Right lobe of liver (tissue), 6 donors: ENCODE data around the gene CALR. TPM values are rescaled to one million over a fixed set of nuclear protein-coding genes. Genes with fewer than 3 reads are reported as not detected.

Experiments
- ATAC-seq, 4 donors: fragments of 200-7000 bp; cut with Tn5 transposase; one replicate each; pipeline ENCODE4 v1.9.1; 2020; ENCODE audit warnings: mild to moderate bottlenecking in 4 of 4, moderate library complexity in 4 of 4
- DNase-seq, 3 donors: peaks; one replicate each; pipeline ENCODE4 v3.0.0-alpha.2; 2020
- H3K27ac ChIP-seq, 3 donors: fragments of 200-600 bp; one replicate each; pipeline ENCODE4 v1.8.0; 2022
- H3K27me3 ChIP-seq, 2 donors: fragments of 200-600 bp; one replicate each; pipeline ENCODE4 v1.8.0; 2022
- H3K36me3 ChIP-seq, 4 donors: fragments of 200-600 bp; sonication (generic) in 1 of 4; one replicate each; pipeline versions ENCODE4 v1.5.1 to v1.8.0; 2017 to 2022; ENCODE audit warnings: control low read depth in 1 of 4
- H3K4me1 ChIP-seq, 4 donors: fragments of 200-600 bp; sonication (generic) in 1 of 4; one replicate each; pipeline versions ENCODE4 v1.5.1 to v1.8.0; 2017 to 2022; ENCODE audit warnings: control low read depth in 1 of 4
- H3K4me3 ChIP-seq, 3 donors: fragments of 200-600 bp; one replicate each; pipeline ENCODE4 v1.8.0; 2022
- H3K9me3 ChIP-seq, 4 donors: fragments of 200-600 bp; sonication (generic) in 1 of 4; one replicate each; pipeline versions ENCODE4 v1.5.1 to v1.8.0; 2017 to 2022; ENCODE audit warnings: control low read depth in 1 of 4
- POLR2A ChIP-seq: fragments of 450-650 bp; IDR thresholded peaks from one replicate; pipeline ENCODE4 v1.6.1; 2017; ENCODE audit warnings: antibody characterized with exemption, mild to moderate bottlenecking
- WGBS: methylation state at CpG from one replicate; pipeline ENCODE4 v1.1.6; 2018; ENCODE audit warnings: low coverage, low lambda C conversion rate; ENCODE audit not compliant: insufficient coverage; ENCODE audit errors: missing lambda C conversion rate; 5-methylcytosine and 5-hydroxymethylcytosine counted together
- intact Hi-C, 2 donors: fragments of 100-400 bp; cut with DNase I; formaldehyde crosslinking; loops; one replicate each; pipeline versions ENCODE4 v1.11.2 to v1.14.1; 2022
- microRNA-seq, 2 donors: library from miRNA; unstranded; fragments of <30 nt; microRNA quantifications; one replicate each; pipeline ENCODE4, GENCODE V29; 2019 to 2020
- small RNA-seq, 2 experiments: library from RNA; depleted of rRNA; stranded (forward); fragments of <200 nt; gene quantifications; one replicate each; pipeline ENCODE3, GENCODE V24; 2016
- total RNA-seq, 6 experiments: library from RNA; depleted of rRNA in 2 of 6; stranded (reverse); fragments of >200 nt in 2 of 6; fragmentation: NEBNext Ultra II Directional in 3 of 6; extraction: Animal tissue kit (Norgen Biotek cat#: 25700) in 3 of 6; gene quantifications; one replicate each; pipeline versions ENCODE4 v1.1.0 to v1.2.4, GENCODE V29; 2016 to 2023
- TF ChIP-seq, protein P1 (sequence below), 4 donors: fragments of 200-600 bp in 3 of 4; fragments of 450-650 bp in 1 of 4; IDR thresholded peaks; one replicate each; pipeline versions ENCODE4 v1.5.1 to v1.8.0; 2016 to 2022; ENCODE audit warnings: antibody characterized with exemption in 4 of 4, mild to moderate bottlenecking in 2 of 4
- donor health status: DM: no; HTN: yes; CAD: no.
- donor health status: DM: no; HTN: no; CAD: no.
- donor health status: DM: no; HTN: no; CAD: no.
- donor health status: DM: no; HTN: yes; CAD: no.
- donor health status: DM: no; HTN: yes; CAD: no.

Gene CALR
- total RNA-seq, 6 experiments from 2014 or later, result 771 to 1,471 (median 1,008) TPM

DNA sequence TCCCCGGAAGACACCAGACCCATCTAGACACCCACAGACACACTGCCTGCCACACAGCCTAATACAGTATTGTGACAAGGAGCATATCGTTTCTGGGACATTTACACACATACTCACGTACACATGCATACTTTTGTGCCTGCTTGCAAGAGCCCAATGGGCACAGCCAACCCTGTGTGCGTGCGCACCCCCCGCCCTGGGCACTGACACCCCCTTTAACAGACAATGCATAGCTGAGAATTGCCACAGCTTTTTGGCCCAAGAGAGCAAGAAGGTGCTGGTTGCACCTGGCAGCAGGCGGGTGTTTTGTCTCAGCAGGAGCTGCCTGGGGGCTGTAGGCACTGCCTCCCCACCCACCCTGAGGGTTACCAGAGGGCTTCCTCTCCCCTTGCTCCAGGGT is 55.2 kb downstream of the CALR start:
- no peak overlapping the region for H3K4me3 ChIP-seq
- 93% methylated on average over 4 of the region's 7 CpGs for WGBS
- H3K9me3 ChIP-seq, result no peaks in the 10 kb centered on the region
- H3K4me1 ChIP-seq, result peaks cover 0 to 11% (median 3%) of the 10 kb centered on the region in 4 donors
- no peaks in the 10 kb centered on the region for H3K36me3 ChIP-seq
- H3K27me3 ChIP-seq, result no peaks in the 10 kb centered on the region
- DNase-seq (no peak), ATAC-seq (no peak)
- no peak overlapping the region for H3K27ac ChIP-seq
- no peak for TF ChIP-seq POLR2A
- TF ChIP-seq, protein P1, sequence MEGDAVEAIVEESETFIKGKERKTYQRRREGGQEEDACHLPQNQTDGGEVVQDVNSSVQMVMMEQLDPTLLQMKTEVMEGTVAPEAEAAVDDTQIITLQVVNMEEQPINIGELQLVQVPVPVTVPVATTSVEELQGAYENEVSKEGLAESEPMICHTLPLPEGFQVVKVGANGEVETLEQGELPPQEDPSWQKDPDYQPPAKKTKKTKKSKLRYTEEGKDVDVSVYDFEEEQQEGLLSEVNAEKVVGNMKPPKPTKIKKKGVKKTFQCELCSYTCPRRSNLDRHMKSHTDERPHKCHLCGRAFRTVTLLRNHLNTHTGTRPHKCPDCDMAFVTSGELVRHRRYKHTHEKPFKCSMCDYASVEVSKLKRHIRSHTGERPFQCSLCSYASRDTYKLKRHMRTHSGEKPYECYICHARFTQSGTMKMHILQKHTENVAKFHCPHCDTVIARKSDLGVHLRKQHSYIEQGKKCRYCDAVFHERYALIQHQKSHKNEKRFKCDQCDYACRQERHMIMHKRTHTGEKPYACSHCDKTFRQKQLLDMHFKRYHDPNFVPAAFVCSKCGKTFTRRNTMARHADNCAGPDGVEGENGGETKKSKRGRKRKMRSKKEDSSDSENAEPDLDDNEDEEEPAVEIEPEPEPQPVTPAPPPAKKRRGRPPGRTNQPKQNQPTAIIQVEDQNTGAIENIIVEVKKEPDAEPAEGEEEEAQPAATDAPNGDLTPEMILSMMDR (IDR thresholded peaks at IDR 0.05), result no peak
- intact Hi-C loops, result no loop called here

Small RNAs within 50 kb of the gene (microRNA-seq; reads per million reads assigned to microRNA genes)
- gene MIR5695, result 0 reads per million in 2 donors
- 4.9 to 6.4 reads per million in 2 donors for gene MIR6515

Small RNAs within 50 kb of the gene (small RNA-seq; reads per million reads assigned to genes)
- gene MIR5695 (0 to 0.39 reads per million in 2 experiments), gene MIR6515 (0.26 to 1.3 reads per million in 2 experiments)

Other genes starting within 250 kb of the CALR start
- 1 to 10 TPM; 1.6 to 4.9 (median 2.6) TPM for gene FBXW9, start 242.0 kb upstream of the CALR start, total RNA-seq
- 10 to 100 TPM; 14.8 to 28.7 (median 19.6) TPM for gene TNPO2, start 214.7 kb upstream of the CALR start, total RNA-seq
- gene TRIR, start 203.9 kb upstream of the CALR start, total RNA-seq, result 100 to 1,000 TPM in 4 of 6 experiments, 10 to 100 TPM in 2; 69.8 to 244 (median 106) TPM
- 10 to 100 TPM; 22.3 to 35.8 (median 25.8) TPM for gene GET3, start 201.1 kb upstream of the CALR start, total RNA-seq
- not detected for gene BEST2, start 186.8 kb upstream of the CALR start, total RNA-seq
- gene HOOK2, start 163.1 kb upstream of the CALR start, total RNA-seq, result 10 to 100 TPM; 16.6 to 34.5 (median 17.6) TPM
- gene JUNB, start 147.1 kb upstream of the CALR start, total RNA-seq, result 100 to 1,000 TPM in 2 of 6 experiments, 10 to 100 TPM in 4; 10.2 to 378 (median 66.0) TPM
- 100 to 1,000 TPM; 164 to 466 (median 202) TPM for gene PRDX2, start 136.8 kb upstream of the CALR start, total RNA-seq
- gene THSD8, start 136.5 kb upstream of the CALR start, total RNA-seq, result 1 to 10 TPM in 3 of 6 experiments, under 1 TPM in 2, not detected in 1; 0.62 to 2.0 (median 1.2) TPM
- gene RNASEH2A, start 132.0 kb upstream of the CALR start, total RNA-seq, result 1 to 10 TPM; 2.1 to 7.1 (median 3.7) TPM
- not detected for gene RTBDN, start 104.0 kb upstream of the CALR start, total RNA-seq
- gene MAST1, start 100.1 kb upstream of the CALR start, total RNA-seq, result under 1 TPM in 4 of 6 experiments, not detected in 2; 0.06 to 0.49 (median 0.34) TPM
- 10 to 100 TPM; 18.2 to 36.3 (median 26.8) TPM for gene DNASE2, start 57.2 kb upstream of the CALR start, total RNA-seq
- 1 to 10 TPM in 1 of 6 experiments, under 1 TPM in 2, not detected in 3; 0.32 to 1.7 (median 0.44) TPM for gene KLF1, start 51.4 kb upstream of the CALR start, total RNA-seq
- gene GCDH, start 47.4 kb upstream of the CALR start, total RNA-seq, result 100 to 1,000 TPM in 1 of 6 experiments, 10 to 100 TPM in 5; 42.2 to 119 (median 59.5) TPM
- gene SYCE2, start 19.3 kb upstream of the CALR start, total RNA-seq, result under 1 TPM in 1 of 6 experiments, not detected in 5; 0.18 TPM
- gene FARSA, start 4.9 kb upstream of the CALR start, total RNA-seq, result 10 to 100 TPM; 22.9 to 46.2 (median 29.0) TPM
- gene RAD23A, start 7.3 kb downstream of the CALR start, total RNA-seq, result 10 to 100 TPM; 37.8 to 69.0 (median 52.9) TPM
- 10 to 100 TPM in 3 of 6 experiments, 1 to 10 TPM in 3; 7.7 to 29.3 (median 10.0) TPM for gene GADD45GIP1, start 18.6 kb downstream of the CALR start, total RNA-seq
- gene DAND5, start 31.0 kb downstream of the CALR start, total RNA-seq, result not detected
- 10 to 100 TPM; 20.3 to 40.0 (median 26.7) TPM for gene NFIX, start 56.9 kb downstream of the CALR start, total RNA-seq
- 1 to 10 TPM; 1.1 to 3.7 (median 2.3) TPM for gene LYL1, start 164.2 kb downstream of the CALR start, total RNA-seq
- 10 to 100 TPM; 15.0 to 20.5 (median 17.2) TPM for gene TRMT1, start 178.1 kb downstream of the CALR start, total RNA-seq
- gene NACC1, start 179.7 kb downstream of the CALR start, total RNA-seq, result 10 to 100 TPM; 19.2 to 30.3 (median 26.4) TPM
- gene STX10, start 211.8 kb downstream of the CALR start, total RNA-seq, result 10 to 100 TPM; 18.2 to 41.5 (median 23.4) TPM
- gene IER2, start 211.8 kb downstream of the CALR start, total RNA-seq, result 10 to 100 TPM; 19.1 to 86.6 (median 23.8) TPM